PFSK-1 (cell line): ENCODE measurements around the gene DRD4.

Source experiments
- POLR2AphosphoS5 ChIP-seq: IDR thresholded peaks from 2 replicates; pipeline ENCODE4 v1.6.1; 2012; ENCODE audit warnings: low read depth, mild to moderate bottlenecking, control low read depth, low read length, moderate library complexity
- TAF1 ChIP-seq: IDR thresholded peaks from 2 replicates; pipeline ENCODE4 v1.6.1; 2012; ENCODE audit warnings: low read length, control low read depth, borderline replicate concordance; ENCODE audit not compliant: insufficient read depth

DNA sequence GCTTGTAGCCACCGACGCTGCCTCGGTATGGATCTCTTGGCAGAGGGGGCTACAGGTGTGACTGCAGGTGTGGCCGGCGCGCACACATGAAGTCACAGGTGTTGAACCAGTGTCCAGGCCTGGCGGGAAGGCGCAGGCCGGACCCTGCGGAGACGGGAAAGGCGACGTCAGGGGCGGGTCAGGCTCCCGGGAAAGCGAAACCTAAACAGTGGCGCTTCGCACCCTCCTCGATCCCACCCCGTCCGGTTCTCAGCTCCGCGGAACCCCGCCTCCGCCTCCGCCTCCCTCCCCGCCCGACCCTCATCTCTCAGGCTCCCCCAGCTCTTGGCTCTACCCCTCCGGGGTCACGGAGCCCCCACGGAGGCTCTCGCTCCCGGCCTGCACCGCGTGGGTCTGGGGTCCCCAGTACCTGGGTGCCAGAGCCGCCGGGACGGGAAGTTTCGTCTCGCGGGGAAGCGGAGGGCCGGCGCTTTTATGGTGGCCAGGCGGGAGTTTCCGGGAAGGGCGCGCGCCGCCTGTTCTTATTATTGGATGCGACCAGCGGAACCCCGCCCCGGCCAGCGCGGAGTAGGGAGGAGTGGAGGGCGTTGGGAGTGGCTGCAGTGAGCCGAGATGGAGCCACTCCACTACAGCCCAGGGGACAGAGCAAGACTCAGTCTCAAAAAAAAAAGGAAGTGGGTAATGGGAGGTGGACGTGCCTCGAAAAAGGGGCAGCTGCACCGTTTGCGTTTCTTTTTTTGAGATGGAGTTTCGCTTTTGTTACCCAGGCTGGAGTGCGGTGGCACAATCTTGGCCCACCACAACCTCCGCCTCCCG, 21.4 kb upstream of the DRD4 start, which contains the start of gene IRF7:
- TF ChIP-seq TAF1 (peak; percentile 52; the same call in 1 of the 2 replicates), POLR2AphosphoS5 (peak; percentile 99)
